H54 (cell line): Measurements from ENCODE around the gene PHRF1.

Source experiments
- DNase-seq: peaks from one replicate; pipeline ENCODE4 v3.0.0; 2011; ENCODE audit warnings: low spot score, mixed read lengths; ENCODE audit not compliant: insufficient read length
- FAIRE-seq: peaks from 3 replicates; lab custom pipeline; 2011; peaks lifted over from hg19 to GRCh38; lab: Jason Lieb, UNC
- POLR2A ChIP-seq: IDR thresholded peaks from 2 replicates; pipeline ENCODE4 v1.6.1; 2011; ENCODE audit warnings: low read depth, mild to moderate bottlenecking, low read length

The PHRF1 gene

GRCh38 chr11:595400-595799 is 19.1 kb downstream of the PHRF1 start:
- TF ChIP-seq POLR2A: no peak
- FAIRE-seq (no peak), DNase-seq (no peak)

GRCh38 chr11:596374-596773 is 20.1 kb downstream of the PHRF1 start:
- FAIRE-seq: no peak
- no peak for DNase-seq
- TF ChIP-seq POLR2A: no peak

GRCh38 chr11:597166-597725 is 21.0 kb downstream of the PHRF1 start:
- no peak for DNase-seq
- no peak for TF ChIP-seq POLR2A
- no peak for FAIRE-seq

- DNase-seq (no peak), FAIRE-seq (no peak)
- no peak for TF ChIP-seq POLR2A
Observed at GRCh38 chr11:598005-598680, 21.9 kb downstream of the PHRF1 start.

- no peak for FAIRE-seq
- DNase-seq: no peak
- TF ChIP-seq POLR2A: no peak
Observed at GRCh38 chr11:601573-602245, 25.4 kb downstream of the PHRF1 start.

GRCh38 chr11:603154-603553 is 26.9 kb downstream of the PHRF1 start:
- DNase-seq (no peak), FAIRE-seq (no peak)
- TF ChIP-seq POLR2A: no peak

GRCh38 chr11:605286-606129 is 29.2 kb downstream of the PHRF1 start:
- DNase-seq: no peak
- FAIRE-seq: no peak
- TF ChIP-seq POLR2A: no peak

GRCh38 chr11:606245-606644 is 30.0 kb downstream of the PHRF1 start:
- DNase-seq (peak; percentile 99), FAIRE-seq (peak; percentile 48)
- peak; percentile 41 for TF ChIP-seq POLR2A

GRCh38 chr11:607020-607780 is 30.9 kb downstream of the PHRF1 start:
- DNase-seq (no peak), FAIRE-seq (no peak)
- no peak for TF ChIP-seq POLR2A

GRCh38 chr11:607971-608659 is 31.8 kb downstream of the PHRF1 start:
- FAIRE-seq (no peak), DNase-seq (no peak)
- no peak for TF ChIP-seq POLR2A

- FAIRE-seq: no peak
- DNase-seq: no peak
- no peak for TF ChIP-seq POLR2A
Observed at GRCh38 chr11:608791-609251, 32.6 kb downstream of the PHRF1 start.

GRCh38 chr11:609341-609811 is 33.1 kb downstream of the PHRF1 start:
- DNase-seq: no peak
- TF ChIP-seq POLR2A: no peak
- no peak for FAIRE-seq
